ENCODE measurements around the gene RASIP1.

- TF ChIP-seq CTCF (conservative IDR thresholded peaks at IDR 0.05) (no peak), ZFX (IDR thresholded peaks at IDR 0.05) (no peak)
These were observed 16.3 kb upstream of the RASIP1 start for GRCh38 chr19:48756686-48757085.

Data from C4-2B (cell line).